Measurements from ENCODE around the gene SH3RF3. TPM values are rescaled to one million over a fixed set of nuclear protein-coding genes. Genes with fewer than 3 reads are reported as not detected.

The SH3RF3 gene
- total and polyA plus RNA-seq, 2 of the 13 experiments (the other 11 are each of a cell fraction or from before 2014, with no cell fraction given), result 0.04 TPM; not detected in 1

- TF ChIP-seq NFAT5 (CRISPR knock-in tag; IDR thresholded peaks at IDR 0.05), result no peak
Measured at GRCh38 chr2:109379507-109379906, 250.5 kb downstream of the SH3RF3 start (continued).

GRCh38 chr2:109380502-109381326 lies 251.7 kb downstream of the SH3RF3 start:
- Histone ChIP-seq H4K20me1 (ENCODE audit: insufficient read depth, low read length) (no peaks in the 10 kb centered on the region), H3K79me2 (ENCODE audit: insufficient read depth, low read length) (no peaks in the 10 kb centered on the region), H3K27ac (ENCODE audit: extremely low read length, insufficient read depth, low read length) (no peak overlapping the region), H3K36me3 (replicated peaks in 1 of 2; ENCODE audit: control insufficient read depth in 1 of 2, insufficient read depth in 2 of 2, low read length in 2 of 2) (no peaks in the 10 kb centered on the region), H3K9ac (ENCODE audit: insufficient read depth, low read depth, low read length) (no peak overlapping the region), H3K27me3 (ENCODE audit: control insufficient read depth in 1 of 2, insufficient read depth in 2 of 2, low read length in 2 of 2) (no peaks in the 10 kb centered on the region), H2AFZ (ENCODE audit: low read length) (no peak overlapping the region), H3K4me3 (replicated peaks in 1 of 3; ENCODE audit: insufficient read depth in 1 of 3, low read depth in 2 of 3, low read length in 3 of 3) (no peak overlapping the region), H3K9me3 (ENCODE audit: low read length) (no peaks in the 10 kb centered on the region), H3K4me2 (ENCODE audit: low read depth, low read length) (no peak overlapping the region), H3K4me1 (ENCODE audit: insufficient read depth, low read length) (no peaks in the 10 kb centered on the region)
- intact Hi-C loops (cut with micrococcal nuclease; ENCODE audit: unreplicated experiment) (no loop called here), in situ Hi-C loops (cut with HindIII; ENCODE audit: extremely low pct_ligation_motif_present, low pct_unique_long_range_greater_than_20kb) (no loop called here)
- CTCF ChIA-PET (ENCODE audit: low intra/inter-chr PET ratio, low total read pairs), result no interaction called here
- no peak for FAIRE-seq
- no peak for ATAC-seq
- WGBS (ENCODE audit: low lambda C conversion rate), result 46% methylated on average over 6 of the region's 12 CpGs
- no TSS peak for BruUV-seq (replicated peaks)
- POLR2A ChIA-PET, result no interaction called here
- no peak for DNase-seq (ENCODE audit: low spot score)
- TF ChIP-seq HOXA9 (CRISPR knock-in tag; IDR thresholded peaks at IDR 0.05; ENCODE audit: borderline replicate concordance), result no peak
- no peak for TF ChIP-seq ZNF737 (CRISPR knock-in tag; IDR thresholded peaks at IDR 0.05; ENCODE audit: borderline replicate concordance)
- TF ChIP-seq HMG20A (CRISPR knock-in tag; IDR thresholded peaks at IDR 0.05; ENCODE audit: borderline replicate concordance), result no peak
- no peak for TF ChIP-seq MTF2 (CRISPR knock-in tag; IDR thresholded peaks at IDR 0.05; ENCODE audit: borderline replicate concordance)
- TF ChIP-seq ARID2 (CRISPR knock-in tag; IDR thresholded peaks at IDR 0.05; ENCODE audit: borderline replicate concordance), result no peak
- no peak for TF ChIP-seq AKAP8 (CRISPR knock-in tag; IDR thresholded peaks at IDR 0.05)
- TF ChIP-seq ZNF687 (CRISPR knock-in tag; IDR thresholded peaks at IDR 0.05), result no peak
- no peak for TF ChIP-seq MZF1 (CRISPR knock-in tag; IDR thresholded peaks at IDR 0.05; ENCODE audit: borderline replicate concordance)
- no peak for TF ChIP-seq CBX5 (CRISPR knock-in tag; IDR thresholded peaks at IDR 0.05; ENCODE audit: borderline replicate concordance)
- no peak for TF ChIP-seq ZNF34 (CRISPR knock-in tag; IDR thresholded peaks at IDR 0.05; ENCODE audit: borderline replicate concordance)
- no peak for TF ChIP-seq ZNF230 (CRISPR knock-in tag; IDR thresholded peaks at IDR 0.05)
- no peak for TF ChIP-seq PAF1 (CRISPR knock-in tag; IDR thresholded peaks at IDR 0.05)
